GM21423 (cell line): Measurements from ENCODE around the gene BCL2L15.

Source experiments
- ATAC-seq: cut with Tn5 transposase; IDR thresholded peaks from one replicate; pipeline ENCODE4 v1.9.1; 2021; ENCODE audit warnings: mild to moderate bottlenecking, moderate library complexity; ENCODE audit not compliant: unreplicated experiment

BCL2L15 gene

GRCh38 chr1:113912594-113913311 lies 25.4 kb upstream of the BCL2L15 start:
- no peak for ATAC-seq

- peak; percentile 0 for ATAC-seq
Observed at GRCh38 chr1:113905435-113905861, 18.1 kb upstream of the BCL2L15 start.

- ATAC-seq: peak; percentile 90
Observed at GRCh38 chr1:113904674-113905434, 17.5 kb upstream of the BCL2L15 start, which contains the start of the genes AP4B1 and DCLRE1B. Gene AP4B1, minus strand, starts transcription at chr1:113904799. Its CDS starts 82 bp downstream, at chr1:113904717. Gene DCLRE1B, plus strand, starts transcription at chr1:113905326. Its CDS starts 261 bp downstream, at chr1:113905587.

GRCh38 chr1:113904293-113904673 lies 16.9 kb upstream of the BCL2L15 start:
- peak; percentile 26 for ATAC-seq

- ATAC-seq: no peak
Observed at GRCh38 chr1:113903501-113904292, 16.3 kb upstream of the BCL2L15 start.

- ATAC-seq: no peak
Observed at GRCh38 chr1:113901191-113901590, 13.8 kb upstream of the BCL2L15 start.

- ATAC-seq: no peak
Observed at GRCh38 chr1:113899111-113899510, 11.7 kb upstream of the BCL2L15 start.

- no peak for ATAC-seq
Observed at GRCh38 chr1:113898241-113898814, 10.9 kb upstream of the BCL2L15 start.

- ATAC-seq: no peak
Observed at GRCh38 chr1:113895961-113896360, 8.6 kb upstream of the BCL2L15 start.

GRCh38 chr1:113895098-113895497 lies 7.7 kb upstream of the BCL2L15 start:
- ATAC-seq: no peak

GRCh38 chr1:113893267-113893666 lies 5.9 kb upstream of the BCL2L15 start:
- no peak for ATAC-seq

GRCh38 chr1:113891631-113892220 lies 4.3 kb upstream of the BCL2L15 start:
- ATAC-seq: no peak

- no peak for ATAC-seq
Observed at GRCh38 chr1:113890816-113891215, 3.4 kb upstream of the BCL2L15 start.

GRCh38 chr1:113886417-113887401 lies 672 bp downstream of the BCL2L15 start:
- ATAC-seq: no peak

- no peak for ATAC-seq
Observed at GRCh38 chr1:113881661-113882060, 5.7 kb downstream of the BCL2L15 start.

- no peak for ATAC-seq
Observed at GRCh38 chr1:113879739-113880038, 7.7 kb downstream of the BCL2L15 start.

GRCh38 chr1:113876176-113876575 lies 11.2 kb downstream of the BCL2L15 start:
- ATAC-seq: no peak

- peak; percentile 43 for ATAC-seq
Observed at GRCh38 chr1:113875714-113876113, 11.7 kb downstream of the BCL2L15 start.

GRCh38 chr1:113874012-113874879 lies 13.1 kb downstream of the BCL2L15 start:
- no peak for ATAC-seq
